Spleen (tissue), 7 donors: ENCODE results near the gene CCNC.

Experiments
- POLR2A ChIP-seq, 3 donors: fragments of 450-650 bp; IDR thresholded peaks; one replicate each; pipeline ENCODE4 v1.5.1; 2017; ENCODE audit warnings: antibody characterized with exemption in 3 of 3, mild to moderate bottlenecking in 1 of 3
- POLR2AphosphoS5 ChIP-seq, 3 donors: sonication (generic); formaldehyde crosslinking; IDR thresholded peaks; one replicate each; pipeline ENCODE4 v1.5.1; 2017; ENCODE audit warnings: antibody characterized with exemption in 3 of 3
- TF ChIP-seq, protein P1 (sequence below), 11 experiments: fragments of 200-600 bp in 7 of 11; fragments of 450-650 bp in 4 of 11; sonication (generic) in 4 of 11; IDR thresholded peaks in 8 of 11; conservative IDR thresholded peaks in 3 of 11; 1 replicate in 7 of 11; 2 replicates in 4 of 11; pipeline versions ENCODE4 v1.4.0 to v1.8.0; 2016 to 2021; ENCODE audit warnings: antibody characterized with exemption in 11 of 11, inconsistent platforms in 4 of 11, mild to moderate bottlenecking in 1 of 11
- donor health status: DM: no; HTN: no; CAD: no; lungs with moderate emphysema.
- donor health status: DM: no; HTN: no; CAD: no.
- donor health status: DM: no; HTN: no; CAD: no.

DNA sequence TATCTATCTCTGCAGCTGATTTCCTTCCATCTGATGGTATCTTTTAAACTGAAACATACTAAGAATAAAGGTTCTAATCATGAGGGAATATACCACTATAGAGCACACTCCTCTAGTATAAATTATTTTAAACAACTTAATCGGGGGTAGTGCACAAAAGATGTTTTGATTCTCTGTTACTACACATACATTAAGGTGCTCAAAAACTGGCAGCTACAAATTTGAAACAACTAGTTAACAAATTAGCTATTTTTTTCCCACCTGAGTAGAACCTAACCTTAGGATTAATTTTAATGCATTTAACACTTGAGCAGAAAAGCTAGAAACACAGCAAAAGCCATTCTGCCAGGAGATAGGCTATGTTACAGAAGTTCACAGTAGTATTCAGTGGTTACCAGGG lies 23.0 kb downstream of the CCNC start:
- TF ChIP-seq, protein P1, sequence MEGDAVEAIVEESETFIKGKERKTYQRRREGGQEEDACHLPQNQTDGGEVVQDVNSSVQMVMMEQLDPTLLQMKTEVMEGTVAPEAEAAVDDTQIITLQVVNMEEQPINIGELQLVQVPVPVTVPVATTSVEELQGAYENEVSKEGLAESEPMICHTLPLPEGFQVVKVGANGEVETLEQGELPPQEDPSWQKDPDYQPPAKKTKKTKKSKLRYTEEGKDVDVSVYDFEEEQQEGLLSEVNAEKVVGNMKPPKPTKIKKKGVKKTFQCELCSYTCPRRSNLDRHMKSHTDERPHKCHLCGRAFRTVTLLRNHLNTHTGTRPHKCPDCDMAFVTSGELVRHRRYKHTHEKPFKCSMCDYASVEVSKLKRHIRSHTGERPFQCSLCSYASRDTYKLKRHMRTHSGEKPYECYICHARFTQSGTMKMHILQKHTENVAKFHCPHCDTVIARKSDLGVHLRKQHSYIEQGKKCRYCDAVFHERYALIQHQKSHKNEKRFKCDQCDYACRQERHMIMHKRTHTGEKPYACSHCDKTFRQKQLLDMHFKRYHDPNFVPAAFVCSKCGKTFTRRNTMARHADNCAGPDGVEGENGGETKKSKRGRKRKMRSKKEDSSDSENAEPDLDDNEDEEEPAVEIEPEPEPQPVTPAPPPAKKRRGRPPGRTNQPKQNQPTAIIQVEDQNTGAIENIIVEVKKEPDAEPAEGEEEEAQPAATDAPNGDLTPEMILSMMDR (IDR thresholded peaks at IDR 0.05 in 8 of 11, conservative IDR thresholded peaks at IDR 0.05 in 3 of 11) = no peak
- TF ChIP-seq POLR2AphosphoS5 (IDR thresholded peaks at IDR 0.05) (no peak), POLR2A (IDR thresholded peaks at IDR 0.05) (no peak)
